Osteoblast (primary cell): Measurements from ENCODE around the gene KLKB1. TPM values are rescaled to one million over a fixed set of nuclear protein-coding genes. Genes with fewer than 3 reads are reported as not detected.

ENCODE experiments used
- DNase-seq: peaks from one replicate; pipeline ENCODE4 v3.0.0; 2011; ENCODE audit warnings: low spot score, mixed read lengths; ENCODE audit not compliant: insufficient read length; ENCODE audit errors: missing footprints
- H2AFZ ChIP-seq: 2 replicates; pipeline ENCODE4 v1.6.0; 2011; ENCODE audit warnings: mild to moderate bottlenecking, low read length
- H3K27ac ChIP-seq: 2 replicates; pipeline ENCODE4 v1.5.1; 2011; ENCODE audit warnings: mild to moderate bottlenecking, low read depth, low read length, moderate library complexity
- H3K27me3 ChIP-seq: 2 replicates; pipeline ENCODE4 v1.6.0; 2012; ENCODE audit warnings: mild to moderate bottlenecking, control low read depth, inconsistent platforms, low read length, moderate library complexity; ENCODE audit not compliant: insufficient read depth
- H3K36me3 ChIP-seq: 2 replicates; pipeline ENCODE4 v1.5.1; 2011; ENCODE audit warnings: mild to moderate bottlenecking, low read length, control low read depth, moderate library complexity; ENCODE audit not compliant: insufficient read depth
- H3K4me1 ChIP-seq: 2 replicates; pipeline ENCODE4 v1.5.1; 2011; ENCODE audit warnings: mild to moderate bottlenecking, low read length, control low read depth, moderate library complexity; ENCODE audit not compliant: insufficient read depth
- H3K4me2 ChIP-seq: 2 replicates; pipeline ENCODE4 v1.6.0; 2011; ENCODE audit warnings: mild to moderate bottlenecking, low read length; ENCODE audit not compliant: insufficient read depth
- H3K4me3 ChIP-seq: fragments of 200-600 bp; sonication (generic); 3 replicates; pipeline ENCODE4 v1.5.1; 2012; ENCODE audit warnings: mild to moderate bottlenecking, low read length, inconsistent platforms; ENCODE audit not compliant: insufficient read depth
- H3K79me2 ChIP-seq: 2 replicates; pipeline ENCODE4 v1.6.0; 2012; ENCODE audit warnings: mild to moderate bottlenecking, low read length, control low read depth, inconsistent platforms; ENCODE audit not compliant: insufficient read depth
- H3K9me3 ChIP-seq: 2 replicates; pipeline ENCODE4 v1.5.1; 2011; ENCODE audit warnings: low read depth, low read length, control low read depth
- H4K20me1 ChIP-seq: 2 replicates; pipeline ENCODE4 v1.6.0; 2012; ENCODE audit warnings: mild to moderate bottlenecking, low read length, control low read depth; ENCODE audit not compliant: insufficient read depth
- CTCF ChIP-seq: IDR thresholded peaks from 2 replicates; pipeline ENCODE4 v1.5.1; 2011; ENCODE audit warnings: mild to moderate bottlenecking, low read depth, low read length, moderate library complexity; ENCODE audit errors: extremely low read depth
- total RNA-seq: library from RNA; depleted of rRNA; stranded (reverse); fragments of >200 nt; gene quantifications from 2 replicates; pipeline ENCODE4 v1.2.3, GENCODE V29; 2012

The KLKB1 gene
- total RNA-seq, 1 donor, result not detected

DNA sequence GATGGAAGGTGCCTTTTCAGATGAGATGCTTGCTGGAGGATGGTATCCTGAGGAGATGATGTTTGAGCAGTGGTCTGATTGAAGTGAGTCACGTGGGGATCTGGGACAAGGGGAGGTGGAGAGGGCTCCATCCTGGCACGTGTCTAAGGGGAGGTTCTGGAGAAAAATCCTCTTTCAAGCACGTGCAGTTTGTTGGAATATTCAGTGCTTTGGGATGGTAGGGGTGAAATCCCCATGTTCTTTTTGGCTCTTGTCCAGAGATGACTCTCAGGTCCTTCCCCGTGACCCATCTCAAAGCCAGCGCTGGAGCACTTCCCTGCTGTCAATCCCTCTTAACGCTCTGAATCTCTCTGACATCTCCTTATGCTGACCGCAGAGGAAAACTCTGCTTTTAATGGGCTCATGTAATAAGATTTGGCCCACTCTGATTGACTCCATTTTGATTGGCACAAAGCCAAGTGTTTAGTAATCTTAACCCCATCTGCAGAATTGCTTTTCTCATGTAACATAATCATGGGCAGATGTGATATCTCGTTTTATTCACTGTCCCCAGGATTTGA lies 10.8 kb upstream of the KLKB1 start:
- H3K4me2 ChIP-seq, result no peak overlapping the region
- H3K27me3 ChIP-seq, result no peaks in the 10 kb centered on the region
- DNase-seq, result no peak
- no peaks in the 10 kb centered on the region for H3K36me3 ChIP-seq
- no peak overlapping the region for H3K4me3 ChIP-seq
- H3K9me3 ChIP-seq, result no peaks in the 10 kb centered on the region
- H3K79me2 ChIP-seq, result no peaks in the 10 kb centered on the region
- no peaks in the 10 kb centered on the region for H4K20me1 ChIP-seq
- no peak for TF ChIP-seq CTCF
- no peak overlapping the region for H2AFZ ChIP-seq
- no peak overlapping the region for H3K27ac ChIP-seq
- H3K4me1 ChIP-seq, result no peaks in the 10 kb centered on the region

GRCh38 chr4:186217733-186218293 lies 9.5 kb upstream of the KLKB1 start:
- Histone ChIP-seq H3K36me3 (no peaks in the 10 kb centered on the region), H3K4me1 (no peaks in the 10 kb centered on the region), H3K27me3 (no peaks in the 10 kb centered on the region), H3K27ac (no peak overlapping the region), H4K20me1 (no peaks in the 10 kb centered on the region), H3K4me2 (no peak overlapping the region), H3K4me3 (no peak overlapping the region), H2AFZ (no peak overlapping the region), H3K9me3 (no peaks in the 10 kb centered on the region), H3K79me2 (no peaks in the 10 kb centered on the region)
- DNase-seq, result no peak
- TF ChIP-seq CTCF, result no peak

DNA sequence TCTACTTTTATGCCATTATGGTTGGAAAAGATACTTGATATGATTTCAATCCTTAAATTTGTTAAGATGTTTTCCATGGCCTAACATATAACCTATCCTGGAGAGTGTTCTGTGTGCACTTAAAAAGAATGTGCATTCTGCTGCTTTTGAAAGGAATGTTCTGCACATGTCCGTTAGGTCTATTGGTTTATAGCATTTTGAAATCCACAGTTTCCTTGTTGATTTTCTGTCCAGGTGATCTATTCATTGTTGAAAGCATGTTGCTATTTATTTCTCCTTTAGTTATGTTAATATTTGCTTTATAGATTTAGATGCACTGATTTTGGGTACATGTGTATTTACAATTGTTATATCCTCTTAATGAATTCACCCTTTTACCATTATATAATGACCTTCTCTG lies 5.7 kb upstream of the KLKB1 start:
- Histone ChIP-seq H3K36me3 (no peaks in the 10 kb centered on the region), H3K9me3 (no peaks in the 10 kb centered on the region), H3K79me2 (no peaks in the 10 kb centered on the region), H2AFZ (no peak overlapping the region), H3K4me2 (no peak overlapping the region), H3K27me3 (no peaks in the 10 kb centered on the region), H3K27ac (no peak overlapping the region), H4K20me1 (no peaks in the 10 kb centered on the region), H3K4me1 (no peaks in the 10 kb centered on the region), H3K4me3 (no peak overlapping the region)
- no peak for DNase-seq
- no peak for TF ChIP-seq CTCF

DNA sequence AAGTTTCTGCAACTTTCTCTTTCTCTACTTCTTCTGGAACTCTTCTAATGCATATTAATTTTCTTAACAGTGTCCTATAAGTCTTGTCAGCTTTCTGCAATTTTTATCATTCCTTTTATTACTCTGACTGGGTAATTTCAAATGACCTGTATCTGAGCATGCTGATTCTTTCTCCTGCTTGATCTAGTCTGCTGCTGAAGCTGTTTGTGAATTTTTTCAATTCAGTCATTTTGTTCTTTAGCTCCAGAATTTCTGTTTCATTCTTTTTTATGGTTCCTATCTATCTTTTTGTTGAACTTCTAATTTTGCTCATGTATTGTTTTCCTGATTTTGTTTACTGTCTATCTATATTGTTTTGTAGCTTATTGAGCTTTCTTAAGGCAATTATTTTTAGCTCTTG lies 1.5 kb upstream of the KLKB1 start:
- Histone ChIP-seq H3K27ac (no peak overlapping the region), H3K27me3 (no peaks in the 10 kb centered on the region), H3K9me3 (no peaks in the 10 kb centered on the region), H2AFZ (no peak overlapping the region), H3K4me1 (peaks cover 2% of the 10 kb centered on the region), H4K20me1 (no peaks in the 10 kb centered on the region), H3K4me3 (no peak overlapping the region), H3K36me3 (no peaks in the 10 kb centered on the region), H3K4me2 (no peak overlapping the region), H3K79me2 (no peaks in the 10 kb centered on the region)
- TF ChIP-seq CTCF, result no peak
- DNase-seq, result no peak
